Non-pigmented ciliary epithelial cell (primary cell): ENCODE results near the gene SLC9A2.

Source experiments
- DNase-seq: peaks from one replicate; pipeline ENCODE4 v3.0.0-alpha.2; 2010; ENCODE audit warnings: low read depth

Gene SLC9A2

DNA sequence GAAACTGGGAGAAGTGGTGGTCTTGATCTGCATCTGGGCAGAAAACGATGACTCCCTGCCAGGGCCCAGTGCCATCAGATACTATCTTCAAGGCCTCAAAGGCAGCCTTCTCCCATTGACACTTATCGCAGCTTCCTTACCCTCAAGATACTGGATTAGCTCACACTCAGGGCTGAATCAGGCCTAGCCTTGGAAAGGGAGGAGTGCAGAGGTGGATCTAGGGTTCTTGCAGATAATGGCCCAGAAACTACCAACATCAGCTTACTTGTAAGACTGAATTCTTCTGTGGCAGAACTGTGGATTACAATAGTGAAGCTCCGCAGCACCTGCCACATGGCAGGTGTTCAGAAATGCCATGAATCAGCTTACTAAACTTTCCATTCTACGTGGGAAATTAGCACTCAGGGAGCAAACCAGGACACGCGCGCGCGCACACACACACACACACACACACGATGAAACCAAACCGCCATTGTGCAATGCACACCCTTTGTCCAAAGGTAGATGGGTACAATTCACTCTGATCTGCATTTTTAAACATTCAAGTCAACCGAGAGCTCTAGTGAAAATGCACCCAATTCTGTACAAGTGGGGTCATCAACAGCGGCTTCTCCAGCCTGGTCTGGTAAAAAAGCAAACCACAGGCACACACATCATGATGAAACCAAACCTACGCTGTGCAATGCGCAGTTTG is 116.2 kb downstream of the SLC9A2 start:
- no peak for DNase-seq

- no peak for DNase-seq
Measured at GRCh38 chr2:102736110-102736409, 116.7 kb downstream of the SLC9A2 start.

DNA sequence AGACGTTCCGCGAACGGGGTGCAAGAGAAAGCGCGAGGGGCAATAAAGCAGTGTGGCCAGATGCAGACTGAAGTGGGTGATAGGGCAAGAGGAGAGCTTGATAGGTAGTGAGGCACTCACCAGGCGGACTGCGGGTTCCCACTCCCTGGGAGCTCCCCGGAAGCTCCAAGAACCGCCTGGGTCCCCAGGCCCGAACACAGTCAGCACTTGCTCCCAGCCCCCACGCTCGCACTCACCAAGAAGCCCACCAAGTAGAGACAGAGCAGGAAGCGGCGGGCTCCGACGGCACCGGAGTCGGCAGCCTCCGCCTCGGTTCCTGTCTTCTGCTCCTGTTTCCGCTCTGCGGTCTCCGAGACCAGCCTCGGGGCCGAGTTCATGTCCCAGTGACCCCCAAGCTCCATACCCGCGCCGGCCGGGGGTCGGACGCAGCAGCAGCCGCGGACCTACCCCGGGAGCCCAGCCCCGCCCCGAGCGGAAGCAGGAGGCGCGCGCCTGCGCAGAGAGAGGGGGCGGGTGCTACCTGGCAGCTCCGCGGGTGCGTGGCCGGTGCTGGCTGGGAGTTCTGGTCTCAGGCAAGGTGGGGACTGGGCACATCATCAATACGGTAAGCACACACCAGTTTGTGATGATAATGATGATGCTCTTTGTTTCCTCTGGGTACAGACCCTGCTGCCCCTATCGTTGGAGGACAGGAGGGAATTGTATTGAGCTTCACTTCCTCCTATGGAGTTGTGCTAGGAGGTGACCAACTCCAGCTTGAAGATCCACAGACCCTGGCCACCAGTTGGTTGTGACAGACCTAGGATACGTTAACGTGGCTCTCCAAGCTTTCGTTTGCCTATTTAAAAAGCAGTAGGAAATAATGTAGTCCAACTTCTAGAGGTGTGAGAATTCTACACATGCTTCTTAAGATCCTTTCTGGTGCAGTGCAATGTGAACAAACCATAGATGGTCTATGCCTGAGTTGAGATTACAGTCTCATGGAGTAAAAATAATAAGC is 117.4 kb downstream of the SLC9A2 start:
- no peak for DNase-seq

- no peak for DNase-seq
Measured at GRCh38 chr2:102737431-102737830, 118.1 kb downstream of the SLC9A2 start.

DNA sequence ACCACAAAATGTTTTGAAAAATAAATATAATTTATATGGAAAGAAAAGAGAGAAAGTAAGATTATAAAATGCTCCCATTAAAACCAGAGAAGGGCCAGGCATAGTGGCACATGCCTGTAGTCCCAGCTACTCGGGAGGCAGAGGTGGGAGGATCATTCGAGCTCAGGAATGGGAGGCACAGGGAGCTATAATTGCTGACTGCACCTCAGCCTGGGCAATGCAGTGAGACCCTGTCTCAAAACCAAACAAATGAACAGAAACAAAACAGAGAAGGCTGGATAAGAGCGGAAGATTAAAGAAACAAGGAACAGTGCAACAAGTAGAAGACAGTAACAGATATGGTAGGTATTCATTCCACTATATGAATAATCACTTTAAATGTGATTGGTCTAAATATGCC is 123.9 kb downstream of the SLC9A2 start:
- DNase-seq: no peak

DNA sequence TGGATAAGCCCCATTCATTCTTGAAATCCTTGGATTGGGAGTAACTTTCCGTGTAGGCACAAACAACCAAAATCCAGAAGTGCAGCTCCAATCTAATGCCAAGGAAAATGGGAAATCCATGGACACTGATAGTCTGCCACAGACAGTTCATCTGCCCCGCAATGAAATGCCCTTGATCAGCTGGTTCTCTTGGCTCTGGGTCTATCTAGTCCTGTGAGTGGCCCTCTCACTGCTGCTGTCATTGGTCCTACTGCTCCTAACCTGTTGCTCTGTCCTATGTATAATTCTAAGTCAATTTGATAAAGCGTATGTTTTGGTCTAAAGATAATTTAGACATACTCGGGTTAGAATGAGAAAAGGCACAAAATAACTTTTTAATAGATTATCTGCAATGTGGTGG is 128.8 kb downstream of the SLC9A2 start:
- DNase-seq: no peak

- DNase-seq: no peak
Measured at GRCh38 chr2:102749938-102750337, 130.6 kb downstream of the SLC9A2 start.

DNA sequence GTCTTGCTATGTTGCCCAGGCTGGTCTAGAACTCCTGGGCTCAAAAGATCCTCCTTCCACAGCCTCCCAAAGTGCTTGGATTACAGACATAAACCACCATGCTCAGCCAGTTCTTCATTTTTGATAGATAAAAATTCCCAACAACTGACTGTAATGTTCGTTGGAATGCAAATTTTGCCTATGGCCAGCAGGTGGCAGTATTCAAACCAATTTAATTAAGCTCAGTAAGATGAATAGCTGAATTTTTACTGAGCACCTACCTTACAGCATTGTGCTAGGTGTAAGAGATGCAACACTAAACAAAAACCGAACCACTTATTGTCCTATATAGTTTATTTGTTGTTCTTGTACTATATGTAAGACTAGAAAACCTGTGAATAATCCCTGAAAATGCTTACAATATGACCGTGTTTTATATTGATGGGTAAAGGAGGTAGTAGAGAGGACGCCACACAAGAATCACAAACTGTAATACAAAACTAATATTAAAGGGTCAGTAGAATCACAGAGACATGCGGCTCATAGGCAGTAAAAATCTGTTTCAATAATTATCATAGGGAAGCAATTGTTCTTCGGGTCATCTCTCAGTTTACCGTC is 134.3 kb downstream of the SLC9A2 start:
- DNase-seq: no peak

- no peak for DNase-seq
Measured at GRCh38 chr2:102754456-102755145, 135.2 kb downstream of the SLC9A2 start.

GRCh38 chr2:102755284-102755683 is 135.9 kb downstream of the SLC9A2 start:
- no peak for DNase-seq

GRCh38 chr2:102758439-102758838 is 139.1 kb downstream of the SLC9A2 start:
- DNase-seq: no peak
